HG02763 (cell line): Measurements from ENCODE around the gene DSE.
A peak's percentile ranks its signal among the peaks of the same experiment; 100 is the strongest.
"Not testable (repeated sequence)": the region's sequence is repeated elsewhere in the genome, so short reads cannot be mapped to it uniquely, and the experiment has no call there.

Source experiments
- ATAC-seq: cut with Tn5 transposase; IDR thresholded peaks from one replicate; pipeline ENCODE4 v1.9.1; 2021; ENCODE audit warnings: mild to moderate bottlenecking, moderate library complexity; ENCODE audit not compliant: unreplicated experiment

DSE gene

DNA sequence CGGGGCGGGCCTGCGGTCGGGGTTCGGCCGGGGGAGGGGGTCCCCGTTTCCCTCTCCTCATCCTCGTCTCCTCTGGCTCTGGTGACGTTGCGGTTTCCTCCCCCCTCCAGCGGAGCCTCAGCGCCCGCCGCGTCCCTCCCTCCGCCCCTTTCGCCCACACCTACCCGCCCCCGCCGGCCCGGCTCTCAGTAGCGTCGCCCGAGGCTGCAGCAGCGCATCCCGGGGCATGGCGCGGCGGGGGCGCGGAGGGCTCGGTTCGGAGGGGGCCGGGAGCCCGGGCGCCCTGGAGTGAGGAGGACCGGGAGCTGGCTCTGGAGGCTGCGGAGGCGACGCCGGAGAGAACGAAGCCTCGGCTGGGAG lies at the start of gene DSE:
Gene DSE (plus strand): TSS at position 188 of the 360 bp plus-strand sequence. CDS start 28,304 bp downstream, outside the sequence.
- ATAC-seq, result peak; percentile 73

- not testable (repeated sequence) for ATAC-seq
Observed at GRCh38 chr6:116321933-116322332, 48.8 kb upstream of the DSE start.

DNA sequence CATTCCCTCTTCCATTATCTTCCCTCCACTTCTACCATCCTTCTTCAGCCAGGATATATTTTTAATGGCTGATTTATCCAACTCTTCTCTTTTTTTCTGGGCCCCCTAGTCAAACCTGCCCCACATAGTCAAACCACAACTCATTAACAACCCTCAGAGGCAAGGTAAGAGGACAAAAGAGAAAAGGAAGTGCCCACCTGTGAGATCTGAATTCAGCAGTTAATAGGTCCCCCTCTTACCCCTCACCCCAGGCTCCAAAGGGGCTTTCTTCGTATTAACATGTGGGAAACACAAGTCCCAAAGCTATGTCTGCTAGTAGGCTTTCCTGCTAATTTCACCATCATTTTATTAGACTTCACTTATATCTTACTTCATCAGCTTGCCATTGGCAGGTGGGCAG lies 46.9 kb upstream of the DSE start:
- no peak for ATAC-seq

GRCh38 chr6:116325634-116326132 lies 45.1 kb upstream of the DSE start:
- not testable (repeated sequence) for ATAC-seq

GRCh38 chr6:116326181-116326671 lies 44.5 kb upstream of the DSE start:
- no peak for ATAC-seq

DNA sequence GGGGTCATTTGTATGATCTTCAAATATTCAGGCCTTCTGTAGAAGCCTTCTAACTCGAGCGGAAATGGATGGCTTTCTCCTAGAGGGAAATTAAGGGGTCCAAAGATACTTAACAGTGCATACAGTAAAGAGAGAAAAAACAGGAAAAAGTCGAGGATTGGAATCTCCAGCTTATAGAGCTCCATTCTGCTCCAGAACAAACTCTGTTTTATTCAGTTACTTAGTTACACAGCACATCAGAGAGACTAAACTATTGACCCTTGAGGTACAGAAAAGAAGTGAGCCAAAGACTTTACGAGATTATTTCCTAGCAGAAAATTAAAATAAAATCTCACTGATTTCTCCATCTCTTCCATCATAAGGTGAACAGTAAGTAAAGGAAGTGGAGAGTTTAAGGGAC lies 43.8 kb upstream of the DSE start:
- ATAC-seq, result no peak

GRCh38 chr6:116327803-116328527 lies 42.8 kb upstream of the DSE start:
- ATAC-seq, result no peak

- ATAC-seq, result no peak
Observed at GRCh38 chr6:116328528-116328903, 42.2 kb upstream of the DSE start.

DNA sequence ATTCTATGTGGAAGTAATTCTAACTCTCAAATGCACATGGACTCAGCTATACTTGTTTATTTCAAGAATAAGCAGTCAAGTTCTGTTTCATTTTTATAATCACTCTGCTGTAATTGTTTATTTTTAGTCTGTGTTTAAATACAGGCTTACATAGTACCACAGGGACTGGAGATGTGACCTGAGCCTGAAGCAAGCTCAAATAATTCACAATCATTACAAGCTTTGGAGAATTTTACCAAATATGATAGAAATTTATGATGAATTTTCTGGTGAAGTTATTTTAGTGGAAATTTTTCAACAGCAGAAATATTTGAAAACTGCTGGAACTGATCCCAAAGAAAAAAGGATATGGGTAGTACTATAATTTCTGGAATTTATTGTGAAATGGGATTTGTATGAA lies 41.6 kb upstream of the DSE start:
- ATAC-seq, result no peak

DNA sequence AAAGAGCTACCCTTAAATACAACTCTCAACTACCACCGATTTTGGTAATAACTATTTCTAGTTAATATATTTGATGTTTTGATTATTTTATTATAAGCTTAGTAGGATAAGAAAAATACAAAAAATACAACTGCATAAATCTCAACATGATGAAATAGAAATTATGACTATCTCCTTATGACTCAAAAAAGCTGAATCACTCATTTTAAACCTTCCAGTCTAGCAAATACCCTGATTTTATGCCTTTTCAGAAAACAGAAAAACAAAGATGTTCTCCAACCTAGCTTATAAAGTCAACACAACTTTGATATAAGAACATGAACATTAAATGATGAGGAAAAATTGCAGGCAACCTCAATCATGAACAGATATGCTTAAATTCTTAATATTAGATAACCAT lies 40.2 kb upstream of the DSE start:
- no peak for ATAC-seq

DNA sequence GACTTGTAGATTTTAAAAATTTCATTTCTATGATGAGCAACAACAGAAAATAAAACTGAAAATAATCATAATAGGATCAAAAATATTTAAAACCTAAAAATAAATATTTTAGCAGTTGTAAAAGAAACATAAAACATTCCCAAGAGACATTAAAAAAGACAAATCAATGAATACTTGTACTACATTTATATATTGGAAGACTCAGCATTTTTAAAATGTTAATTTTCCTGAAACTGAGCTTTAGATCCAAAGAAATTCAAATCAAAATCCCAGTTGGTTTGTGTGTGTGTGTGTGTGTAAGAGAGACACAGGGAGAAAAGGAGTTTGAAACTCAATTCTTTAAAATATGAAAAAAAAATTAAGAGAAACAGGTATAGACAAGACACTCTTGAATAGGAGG lies 38.7 kb upstream of the DSE start:
- ATAC-seq, result no peak

- ATAC-seq, result not testable (repeated sequence)
Observed at GRCh38 chr6:116334638-116335409, 35.9 kb upstream of the DSE start.

DNA sequence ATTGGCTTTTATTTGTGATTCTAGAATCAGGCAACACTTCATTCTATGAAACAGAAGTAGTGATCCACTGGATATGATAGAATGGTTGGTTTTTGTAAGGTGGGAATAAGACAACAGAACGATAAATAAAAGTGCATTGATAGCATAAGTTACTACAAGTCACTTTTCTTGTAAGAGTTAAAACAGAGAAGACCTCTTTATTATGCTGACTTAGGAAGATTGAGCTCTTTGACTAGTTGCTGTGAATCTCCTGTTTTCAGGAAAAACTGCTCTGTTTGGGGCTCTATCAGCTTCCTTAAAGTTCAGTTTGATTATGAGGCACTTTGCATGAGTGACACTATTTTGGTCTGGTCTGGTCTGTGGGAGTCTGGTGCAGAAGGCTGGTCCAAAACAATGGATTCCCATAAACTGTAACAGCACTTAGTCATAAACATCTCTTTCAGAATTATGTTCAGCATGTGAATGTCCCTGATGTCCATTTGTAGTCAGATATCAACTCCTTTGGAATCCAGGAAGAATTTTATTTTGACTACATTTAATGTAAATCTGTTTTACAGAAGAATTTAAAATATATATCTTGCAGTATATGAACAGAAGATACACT lies 35.0 kb upstream of the DSE start:
- ATAC-seq, result no peak

- no peak for ATAC-seq
Observed at GRCh38 chr6:116338943-116339342, 31.8 kb upstream of the DSE start.

DNA sequence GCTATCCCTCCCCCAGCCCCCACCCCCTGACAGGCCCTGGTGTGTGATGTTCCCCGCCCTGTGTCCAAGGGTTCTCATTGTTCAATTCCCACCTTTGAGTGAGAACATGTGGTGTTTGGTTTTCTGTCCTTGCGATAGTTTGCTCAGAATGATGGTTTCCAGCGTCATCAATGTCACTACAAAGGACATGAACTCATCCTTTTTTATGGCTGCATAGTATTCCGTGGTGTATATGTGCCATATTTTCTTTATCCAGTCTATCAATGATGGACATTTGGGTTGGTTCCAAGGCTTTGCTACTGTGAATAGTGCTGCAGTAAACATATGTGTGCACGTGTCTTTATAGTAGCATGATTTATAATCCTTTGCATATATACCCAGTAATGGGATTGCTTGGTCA lies 30.1 kb upstream of the DSE start:
- ATAC-seq, result not testable (repeated sequence)

GRCh38 chr6:116349216-116349615 lies 21.5 kb upstream of the DSE start:
- ATAC-seq, result no peak

DNA sequence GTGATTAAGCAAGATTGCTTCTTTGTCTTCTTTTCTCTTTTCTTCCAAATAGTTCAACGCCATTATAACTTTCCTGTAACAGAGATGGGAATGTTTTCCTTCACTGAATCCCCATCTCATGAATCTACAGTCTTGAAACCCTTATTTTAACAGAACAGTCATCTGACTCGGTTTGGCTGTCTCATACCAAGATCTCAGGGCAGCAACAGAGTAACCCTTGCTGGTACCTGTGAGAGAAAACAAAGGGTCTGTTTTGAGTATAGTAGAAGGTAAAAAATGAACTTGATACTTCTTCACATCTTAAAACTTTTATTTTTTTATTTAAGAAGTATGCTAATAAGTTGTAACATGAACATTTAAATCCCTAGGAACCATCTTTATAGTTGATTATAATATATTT lies 19.6 kb upstream of the DSE start:
- ATAC-seq, result no peak

- peak; percentile 68 for ATAC-seq
Observed at GRCh38 chr6:116352515-116353471, 18.0 kb upstream of the DSE start.

DNA sequence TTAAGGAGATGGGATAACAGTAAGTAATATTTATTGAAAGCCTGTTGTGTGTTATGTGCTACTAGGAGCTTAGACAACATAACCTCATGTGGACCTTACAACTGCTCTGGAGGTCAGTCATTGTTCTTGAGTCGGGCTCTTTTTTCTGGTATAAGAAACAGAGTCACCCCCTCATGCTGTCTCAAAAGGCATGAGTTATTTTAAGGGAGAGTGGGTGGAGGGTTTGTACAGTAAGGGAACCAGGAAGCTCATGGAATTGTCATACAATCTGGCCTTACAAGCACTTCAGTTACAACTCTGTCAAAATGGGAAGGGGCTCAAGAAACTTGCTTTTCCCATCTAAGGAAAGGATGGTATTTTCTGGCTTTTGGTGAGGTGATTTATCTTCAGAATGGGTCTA lies 16.5 kb upstream of the DSE start:
- ATAC-seq, result no peak

DNA sequence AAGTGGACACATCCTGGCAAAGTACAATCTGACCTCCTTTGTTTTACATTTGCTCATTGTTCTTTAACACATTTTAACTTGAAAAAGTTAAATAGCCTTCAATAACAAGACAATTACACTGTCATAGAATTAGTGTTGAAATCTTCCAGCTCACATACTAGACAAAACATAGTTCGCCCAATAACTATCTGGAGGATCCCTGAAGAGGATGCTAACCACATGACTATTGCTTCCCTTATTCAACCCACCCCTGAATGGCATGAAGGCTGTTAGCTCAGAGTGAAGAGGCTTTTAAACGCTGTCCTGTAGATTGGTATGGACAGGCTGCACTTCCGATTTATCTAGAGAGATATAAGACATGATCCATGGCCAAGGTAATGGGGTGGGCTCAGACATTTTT lies 15.0 kb upstream of the DSE start:
- no peak for ATAC-seq

- ATAC-seq, result no peak
Observed at GRCh38 chr6:116359131-116359530, 11.6 kb upstream of the DSE start.
